DOHH2 (cell line): Measurements from ENCODE around the gene C1QTNF1.

Experiments used
- EZH2phosphoT487 ChIP-seq: fragments of 200-600 bp; sonication (generic); IDR thresholded peaks from 2 replicates; pipeline ENCODE4 v1.6.1; 2017; ENCODE audit warnings: borderline replicate concordance, mild to moderate bottlenecking, antibody characterized with exemption, low read length, moderate library complexity, mixed read lengths
- TF ChIP-seq, protein P1 (sequence below): fragments of 200-600 bp; sonication (generic); IDR thresholded peaks from one replicate; pipeline ENCODE4 v1.5.1; 2014; ENCODE audit warnings: antibody characterized with exemption, mild to moderate bottlenecking, low read depth, low read length; ENCODE audit not compliant: poor library complexity, severe bottlenecking

DNA sequence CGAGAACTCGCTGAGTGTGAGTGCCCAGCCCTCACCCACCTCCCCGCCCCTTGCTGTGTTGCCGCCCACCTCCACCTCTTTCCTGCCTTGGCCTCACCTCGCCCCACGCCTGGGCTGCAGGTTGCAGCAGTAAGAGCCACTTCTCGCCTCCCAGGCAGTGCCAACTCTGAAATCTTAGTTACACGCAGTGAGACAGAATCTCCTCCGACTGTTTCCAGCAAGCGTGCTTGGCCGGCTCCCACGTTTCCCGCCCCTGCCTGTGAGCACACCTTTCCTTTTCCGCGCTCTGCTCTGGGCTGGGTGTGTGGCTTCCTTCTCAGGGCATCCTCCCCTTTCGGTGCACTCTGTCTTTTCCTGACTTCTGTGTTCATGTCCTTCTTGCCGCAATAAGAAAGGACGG is 56.4 kb downstream of the C1QTNF1 start:
- TF ChIP-seq, protein P1, sequence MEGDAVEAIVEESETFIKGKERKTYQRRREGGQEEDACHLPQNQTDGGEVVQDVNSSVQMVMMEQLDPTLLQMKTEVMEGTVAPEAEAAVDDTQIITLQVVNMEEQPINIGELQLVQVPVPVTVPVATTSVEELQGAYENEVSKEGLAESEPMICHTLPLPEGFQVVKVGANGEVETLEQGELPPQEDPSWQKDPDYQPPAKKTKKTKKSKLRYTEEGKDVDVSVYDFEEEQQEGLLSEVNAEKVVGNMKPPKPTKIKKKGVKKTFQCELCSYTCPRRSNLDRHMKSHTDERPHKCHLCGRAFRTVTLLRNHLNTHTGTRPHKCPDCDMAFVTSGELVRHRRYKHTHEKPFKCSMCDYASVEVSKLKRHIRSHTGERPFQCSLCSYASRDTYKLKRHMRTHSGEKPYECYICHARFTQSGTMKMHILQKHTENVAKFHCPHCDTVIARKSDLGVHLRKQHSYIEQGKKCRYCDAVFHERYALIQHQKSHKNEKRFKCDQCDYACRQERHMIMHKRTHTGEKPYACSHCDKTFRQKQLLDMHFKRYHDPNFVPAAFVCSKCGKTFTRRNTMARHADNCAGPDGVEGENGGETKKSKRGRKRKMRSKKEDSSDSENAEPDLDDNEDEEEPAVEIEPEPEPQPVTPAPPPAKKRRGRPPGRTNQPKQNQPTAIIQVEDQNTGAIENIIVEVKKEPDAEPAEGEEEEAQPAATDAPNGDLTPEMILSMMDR: no peak
- no peak for TF ChIP-seq EZH2phosphoT487
